ENCODE data around the gene TUBB4A.

GRCh38 chr19:6521718-6522646 is 19.9 kb upstream of the TUBB4A start:
- TF ChIP-seq CTCF (IDR thresholded peaks at IDR 0.05; ENCODE audit: borderline replicate concordance, extremely low read depth, low read length, poor library complexity, severe bottlenecking) (no peak), EZH2 (IDR thresholded peaks at IDR 0.05; ENCODE audit: borderline replicate concordance, low read depth, low read length, severe bottlenecking) (no peak)

Data from DND-41 (cell line).